GM19351 (cell line): ENCODE measurements around the gene TSFM.
A peak's percentile ranks its signal among the peaks of the same experiment; 100 is the strongest.

Experiments used
- ATAC-seq: cut with Tn5 transposase; IDR thresholded peaks from one replicate; pipeline ENCODE4 v1.9.1; 2021; ENCODE audit warnings: mild to moderate bottlenecking, moderate library complexity; ENCODE audit not compliant: unreplicated experiment

The TSFM gene

GRCh38 chr12:57745485-57745881 is 37.1 kb upstream of the TSFM start:
- ATAC-seq, result no peak

- ATAC-seq, result no peak
Observed at GRCh38 chr12:57746025-57746424, 36.6 kb upstream of the TSFM start.

- ATAC-seq, result no peak
Observed at GRCh38 chr12:57749061-57749460, 33.5 kb upstream of the TSFM start.

GRCh38 chr12:57750561-57751431 is 31.8 kb upstream of the TSFM start:
- ATAC-seq, result no peak

- ATAC-seq, result no peak
Observed at GRCh38 chr12:57751432-57751787, 31.2 kb upstream of the TSFM start.

- ATAC-seq, result peak; percentile 64
Observed at GRCh38 chr12:57751788-57752667, 30.6 kb upstream of the TSFM start, which contains the start of gene CDK4. CDK4 (minus strand) TSS chr12:57752310; CDS start chr12:57751717, 593 bp downstream.

- no peak for ATAC-seq
Observed at GRCh38 chr12:57752668-57753000, 30.0 kb upstream of the TSFM start.

- ATAC-seq, result no peak
Observed at GRCh38 chr12:57753756-57754337, 28.7 kb upstream of the TSFM start.

- peak; percentile 40 for ATAC-seq
Observed at GRCh38 chr12:57754411-57755193, 28.0 kb upstream of the TSFM start, which contains the start of gene MARCHF9. MARCHF9 (plus strand) TSS chr12:57755103; CDS start chr12:57755529, 426 bp downstream.

GRCh38 chr12:57755194-57755453 is 27.5 kb upstream of the TSFM start:
- no peak for ATAC-seq

GRCh38 chr12:57755454-57756372 is 26.9 kb upstream of the TSFM start:
- ATAC-seq, result no peak

GRCh38 chr12:57756406-57757341 is 25.9 kb upstream of the TSFM start:
- ATAC-seq, result peak; percentile 25

GRCh38 chr12:57757771-57758170 is 24.8 kb upstream of the TSFM start:
- no peak for ATAC-seq

- ATAC-seq, result no peak
Observed at GRCh38 chr12:57758552-57759359, 23.8 kb upstream of the TSFM start.

- no peak for ATAC-seq
Observed at GRCh38 chr12:57759360-57759980, 23.1 kb upstream of the TSFM start.

GRCh38 chr12:57760347-57760982 is 22.1 kb upstream of the TSFM start:
- ATAC-seq, result no peak

GRCh38 chr12:57761391-57761998 is 21.1 kb upstream of the TSFM start:
- ATAC-seq, result no peak
